ENCODE data around the gene B4GALNT1. TPM values are rescaled to one million over a fixed set of nuclear protein-coding genes. Genes with fewer than 3 reads are reported as not detected.

B4GALNT1 gene
- polyA plus RNA-seq, 3 donors: not detected

GRCh38 chr12:57627501-57628279, 5.3 kb downstream of the B4GALNT1 start:
- H3K4me1 Mint-ChIP-seq: peaks cover 12% of the 10 kb centered on the region
- intact Hi-C loops (cut with micrococcal nuclease): loop anchor here in 1 of 2 donors (10.0 kb wide), 1 partner anchor 153 kb away; the partner anchor contains the start of gene ARHGAP9
- no peak overlapping the region for H3K27ac Mint-ChIP-seq
- DNase-seq: no peak
- Histone ChIP-seq H3K27me3 (ENCODE audit: control insufficient read depth in 2 of 2, insufficient read depth in 2 of 2, low read length in 2 of 2) (peaks cover 60 to 100% of the 10 kb centered on the region in 2 donors), H3K4me3 (replicated peaks in 1 of 3; ENCODE audit: low read depth in 2 of 3, low read length in 3 of 3) (no peak overlapping the region), H3K9me3 (replicated peaks in 1 of 2; ENCODE audit: control insufficient read depth in 1 of 2, insufficient read depth in 1 of 2, low read length in 2 of 2) (peaks cover 0 to 32% of the 10 kb centered on the region in 2 donors), H4K20me1 (ENCODE audit: insufficient read depth, low read length) (no peaks in the 10 kb centered on the region), H3K27ac (ENCODE audit: low read depth in 1 of 2, low read length in 2 of 2) (no peak overlapping the region), H3K79me2 (ENCODE audit: insufficient read depth, low read length) (no peaks in the 10 kb centered on the region), H2AFZ (ENCODE audit: insufficient read depth, low read depth, low read length, poor library complexity, severe bottlenecking) (peak overlapping the region; percentile 35), H3K4me1 (ENCODE audit: control insufficient read depth in 1 of 2, insufficient read depth in 2 of 2, low read length in 2 of 2) (peaks cover 14 to 19% of the 10 kb centered on the region in 2 donors), H3K36me3 (replicated peaks in 1 of 2; ENCODE audit: control insufficient read depth in 1 of 2, insufficient read depth in 2 of 2, low read length in 2 of 2) (no peaks in the 10 kb centered on the region), H3K9ac (ENCODE audit: insufficient read depth, low read length, poor library complexity, severe bottlenecking) (no peak overlapping the region), H3K4me2 (replicated peaks; ENCODE audit: extremely low read depth, low read length, poor library complexity, severe bottlenecking) (peak overlapping the region; percentile 36)
- H3K36me3 Mint-ChIP-seq: peaks cover 0 to 4% of the 10 kb centered on the region in 2 donors
- no peak for TF ChIP-seq CTCF (IDR thresholded peaks at IDR 0.05)
- H3K9me3 Mint-ChIP-seq: peaks cover 0 to 7% (median 2%) of the 10 kb centered on the region in 7 donors
- H3K4me3 Mint-ChIP-seq: peak overlapping the region; percentile 12 to 82
- 1% methylated on average over 63 of the region's 67 CpGs for WGBS (ENCODE audit: insufficient coverage)
- peaks cover 89 to 99% (median 94%) of the 10 kb centered on the region in 3 donors for H3K27me3 Mint-ChIP-seq (ENCODE audit: low read depth in 3 of 3)

- Mint-ChIP-seq H3K36me3 (peaks cover 1 to 4% of the 10 kb centered on the region in 2 donors), H3K4me1 (peaks cover 10% of the 10 kb centered on the region), H3K27me3 (ENCODE audit: low read depth in 3 of 3) (peaks cover 91 to 99% (median 96%) of the 10 kb centered on the region in 3 donors), H3K9me3 (peaks cover 0 to 9% (median 2%) of the 10 kb centered on the region in 7 donors), H3K27ac (no peak overlapping the region), H3K4me3 (peak overlapping the region in 1 of 2 donors; percentile 82)
- Histone ChIP-seq H3K4me1 (ENCODE audit: control insufficient read depth in 1 of 2, insufficient read depth in 2 of 2, low read length in 2 of 2) (peaks cover 8 to 13% of the 10 kb centered on the region in 2 donors), H4K20me1 (ENCODE audit: insufficient read depth, low read length) (no peaks in the 10 kb centered on the region), H3K4me3 (replicated peaks in 1 of 3; ENCODE audit: low read depth in 2 of 3, low read length in 3 of 3) (no peak overlapping the region), H3K27me3 (ENCODE audit: control insufficient read depth in 2 of 2, insufficient read depth in 2 of 2, low read length in 2 of 2) (peaks cover 62 to 100% of the 10 kb centered on the region in 2 donors), H2AFZ (ENCODE audit: insufficient read depth, low read depth, low read length, poor library complexity, severe bottlenecking) (no peak overlapping the region), H3K79me2 (ENCODE audit: insufficient read depth, low read length) (no peaks in the 10 kb centered on the region), H3K9me3 (replicated peaks in 1 of 2; ENCODE audit: control insufficient read depth in 1 of 2, insufficient read depth in 1 of 2, low read length in 2 of 2) (peaks cover 0 to 34% of the 10 kb centered on the region in 2 donors), H3K36me3 (replicated peaks in 1 of 2; ENCODE audit: control insufficient read depth in 1 of 2, insufficient read depth in 2 of 2, low read length in 2 of 2) (no peaks in the 10 kb centered on the region), H3K4me2 (replicated peaks; ENCODE audit: extremely low read depth, low read length, poor library complexity, severe bottlenecking) (no peak overlapping the region), H3K27ac (ENCODE audit: low read depth in 1 of 2, low read length in 2 of 2) (no peak overlapping the region), H3K9ac (ENCODE audit: insufficient read depth, low read length, poor library complexity, severe bottlenecking) (no peak overlapping the region)
- no peak for DNase-seq
- no peak for TF ChIP-seq CTCF (IDR thresholded peaks at IDR 0.05)
- WGBS (ENCODE audit: insufficient coverage): 30% methylated on average over 2 of the region's 9 CpGs
- intact Hi-C loops (cut with micrococcal nuclease): loop anchor here in 1 of 2 donors (10.0 kb wide), 1 partner anchor 152 kb away; the partner anchor contains the start of gene ARHGAP9
Observed at GRCh38 chr12:57626921-57627445, 6.0 kb downstream of the B4GALNT1 start.
